HepG2 (cell line): ENCODE results near the gene RRP36.

Source experiments
- GABPA ChIP-seq, 2 experiments: IDR thresholded peaks; 2 replicates each; pipeline ENCODE4 v1.6.1; 2011 to 2016; ENCODE audit warnings: low read depth in 2 of 2, low read length in 1 of 2, missing biosample characterization in 1 of 2, missing genetic modification characterization in 1 of 2
- GMEB2 ChIP-seq: IDR thresholded peaks from 2 replicates; pipeline ENCODE4 v1.6.1; 2016; ENCODE audit warnings: missing biosample characterization, missing genetic modification reagents, low read depth
- MAX ChIP-seq: IDR thresholded peaks from 2 replicates; pipeline ENCODE4 v1.6.1; 2012; ENCODE audit warnings: inconsistent platforms
- PAX8 ChIP-seq: sonication (generic); formaldehyde crosslinking; IDR thresholded peaks from 2 replicates; pipeline ENCODE4 v1.8.0; 2022; ENCODE audit warnings: mild to moderate bottlenecking, missing genetic modification reagents, borderline replicate concordance
- POLR2A ChIP-seq, 2 experiments: IDR thresholded peaks; 2 replicates each; pipeline ENCODE4 v1.6.1; 2011; ENCODE audit warnings: low read depth in 2 of 2, low read length in 2 of 2, mild to moderate bottlenecking in 1 of 2, moderate library complexity in 1 of 2; ENCODE audit not compliant: insufficient read depth in 1 of 2
- POLR2AphosphoS5 ChIP-seq: IDR thresholded peaks from 2 replicates; pipeline ENCODE4 v1.6.1; 2012; ENCODE audit warnings: low read depth, low read length
- PRDM10 ChIP-seq: sonication (generic); formaldehyde crosslinking; IDR thresholded peaks from 2 replicates; pipeline ENCODE4 v1.4.0; 2020; ENCODE audit warnings: low read depth, missing genetic modification reagents
- SMAD3 ChIP-seq: sonication (generic); formaldehyde crosslinking; IDR thresholded peaks from 2 replicates; pipeline ENCODE4 v1.4.0; 2020; ENCODE audit warnings: missing genetic modification reagents
- SRY ChIP-seq: sonication (generic); formaldehyde crosslinking; IDR thresholded peaks from 2 replicates; pipeline ENCODE4 v1.8.0; 2022; ENCODE audit warnings: mild to moderate bottlenecking, missing genetic modification reagents
- ZNF260 ChIP-seq: sonication (generic); formaldehyde crosslinking; IDR thresholded peaks from 2 replicates; pipeline ENCODE4 v1.4.0; 2020; ENCODE audit warnings: missing genetic modification reagents, low read depth, mild to moderate bottlenecking, borderline replicate concordance
- ZNF556 ChIP-seq: sonication (generic); formaldehyde crosslinking; IDR thresholded peaks from 2 replicates; pipeline ENCODE4 v1.4.0; 2020; ENCODE audit warnings: mild to moderate bottlenecking, missing genetic modification reagents, borderline replicate concordance
- ZSCAN21 ChIP-seq: sonication (generic); formaldehyde crosslinking; IDR thresholded peaks from 2 replicates; pipeline ENCODE4 v1.8.0; 2022; ENCODE audit warnings: mild to moderate bottlenecking, missing genetic modification reagents, moderate library complexity, borderline replicate concordance

GRCh38 chr6:43050981-43051380, 29.6 kb downstream of the RRP36 start:
- TF ChIP-seq ZSCAN21 (no peak), POLR2A (IDR thresholded peaks at IDR 0.05; ENCODE audit: insufficient read depth in 1 of 2, low read depth in 2 of 2, low read length in 2 of 2) (no peak), SMAD3 (CRISPR knock-in tag) (no peak), GABPA (IDR thresholded peaks at IDR 0.05; ENCODE audit: low read depth, low read length) (no peak), GABPA (CRISPR knock-in tag; IDR thresholded peaks at IDR 0.05; ENCODE audit: low read depth) (no peak), PRDM10 (CRISPR knock-in tag) (no peak), POLR2AphosphoS5 (no peak), SRY (CRISPR knock-in tag) (no peak), GMEB2 (no peak), ZNF260 (CRISPR knock-in tag) (no peak), PAX8 (CRISPR knock-in tag) (no peak), MAX (no peak), ZNF556 (CRISPR knock-in tag) (no peak)
